Ovary (tissue), 9 donors: ENCODE data around the gene STUM. TPM values are rescaled to one million over a fixed set of nuclear protein-coding genes. Genes with fewer than 3 reads are reported as not detected.

Experiments used
- DNase-seq, 5 donors: peaks; one replicate each; pipeline ENCODE4 v3.0.0-alpha.2; 2019 to 2020
- H3K27ac ChIP-seq, 2 donors: fragments of 200-600 bp; one replicate each; pipeline versions ENCODE4 v1.5.1 to v1.8.0; 2019 to 2022
- H3K27me3 ChIP-seq: fragments of 200-600 bp; one replicate; pipeline ENCODE4 v1.8.0; 2022
- H3K36me3 ChIP-seq: fragments of 200-600 bp; sonication (generic); one replicate; pipeline ENCODE4 v1.5.1; 2019
- H3K4me1 ChIP-seq: one replicate; pipeline ENCODE4 v1.8.1; 2013; ENCODE audit warnings: mild to moderate bottlenecking, moderate library complexity; ENCODE audit not compliant: insufficient read depth
- H3K4me3 ChIP-seq: fragments of 200-600 bp; sonication (generic); one replicate; pipeline ENCODE4 v1.5.1; 2017
- H3K9me3 ChIP-seq, 2 donors: fragments of 200-600 bp in 1 of 2; sonication (generic) in 1 of 2; one replicate each; pipeline versions ENCODE4 v1.5.1 to v1.8.1; 2013 to 2019; ENCODE audit warnings: mild to moderate bottlenecking in 1 of 2, moderate library complexity in 1 of 2
- EP300 ChIP-seq: sonication (generic); formaldehyde crosslinking; IDR thresholded peaks from one replicate; pipeline ENCODE4 v1.6.1; 2017; ENCODE audit warnings: antibody characterized with exemption
- POLR2A ChIP-seq: fragments of 450-650 bp; IDR thresholded peaks from one replicate; pipeline ENCODE4 v1.6.1; 2017; ENCODE audit warnings: antibody characterized with exemption, mild to moderate bottlenecking, moderate library complexity
- WGBS, 3 donors: extraction: QIAGEN DNeasy Blood & Tissue Kit in 1 of 3; methylation state at CpG; one replicate each; pipeline versions ENCODE4 v1.1.5 to v1.1.7; 2013 to 2017; 5-methylcytosine and 5-hydroxymethylcytosine counted together
- intact Hi-C, 4 donors: fragments of 100-400 bp; cut with DNase I; formaldehyde crosslinking; loops; one replicate each; pipeline versions ENCODE4 v1.11.0 to v1.15.1; 2022 to 2023
- polyA plus RNA-seq, 2 donors: library from polyadenylated mRNA; stranded (reverse); fragments of 200-250 nt in 1 of 2; fragments of 350-450 nt in 1 of 2; fragmentation: Illumina TruSeq in 1 of 2; extraction: RNeasy Lipid Tissue Mini Kit (QIAGEN cat#74804) in 1 of 2; gene quantifications; one replicate each; pipeline ENCODE4 v1.2.3, GENCODE V29; 2013 to 2014
- total RNA-seq, 7 donors: library from RNA; depleted of rRNA in 2 of 7; stranded (reverse); fragments of >200 nt in 2 of 7; fragmentation: NEBNext Ultra II Directional in 3 of 7; extraction: Animal tissue kit (Norgen Biotek cat#: 25700) in 3 of 7; gene quantifications; one replicate each; pipeline versions ENCODE4 v1.1.0 to v1.2.4, GENCODE V29; 2016 to 2023
- TF ChIP-seq, protein P1 (sequence below), 3 donors: fragments of 450-650 bp in 2 of 3; fragments of 200-600 bp in 1 of 3; IDR thresholded peaks; one replicate each; pipeline versions ENCODE4 v1.5.1 to v1.8.0; 2016 to 2022; ENCODE audit warnings: antibody characterized with exemption in 3 of 3, mild to moderate bottlenecking in 1 of 3
- donor health status: DM: no; HTN: no; CAD: no; lungs with moderate emphysema.
- donor health status: DM: no; HTN: no; CAD: no.
- donor health status: Bipolar disorder and iron deficiency.
- donor health status: DM: yes; HTN: yes; CAD: no.
- donor health status: DM: no; HTN: no; CAD: no.
- donor health status: DM: yes; HTN: yes; CAD: no.

STUM gene
- total and polyA plus RNA-seq, 9 donors, result 0.24 to 6.1 (median 2.5) TPM

DNA sequence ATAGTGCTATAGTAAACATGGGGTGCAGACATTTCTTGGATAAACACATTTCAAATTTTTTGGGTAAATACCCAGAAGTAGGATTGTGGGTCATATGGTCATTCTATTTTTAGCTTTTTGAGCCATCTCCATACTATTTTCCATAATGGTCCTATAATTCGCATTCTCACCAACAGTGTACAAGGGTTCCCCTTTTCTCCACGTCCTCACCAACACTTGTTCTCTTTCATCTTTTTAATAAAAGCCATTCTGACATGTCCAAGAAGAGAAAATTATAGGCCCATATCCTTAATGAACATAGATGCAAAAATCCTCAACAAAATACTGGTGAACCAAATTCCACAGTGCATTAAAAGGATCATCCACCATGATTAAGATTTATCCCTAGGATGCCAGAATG lies 8.9 kb downstream of the STUM start:
- Histone ChIP-seq H3K4me3 (no peak overlapping the region), H3K4me1 (no peaks in the 10 kb centered on the region), H3K27ac (no peak overlapping the region), H3K36me3 (no peaks in the 10 kb centered on the region), H3K27me3 (no peaks in the 10 kb centered on the region), H3K9me3 (no peaks in the 10 kb centered on the region)
- intact Hi-C loops, result no loop called here
- DNase-seq, result no peak
- WGBS, 3 donors, result 92 to 95% (median 92%) methylated on average over 2 of the region's 2 CpGs
- TF ChIP-seq POLR2A, result no peak
- TF ChIP-seq, protein P1, sequence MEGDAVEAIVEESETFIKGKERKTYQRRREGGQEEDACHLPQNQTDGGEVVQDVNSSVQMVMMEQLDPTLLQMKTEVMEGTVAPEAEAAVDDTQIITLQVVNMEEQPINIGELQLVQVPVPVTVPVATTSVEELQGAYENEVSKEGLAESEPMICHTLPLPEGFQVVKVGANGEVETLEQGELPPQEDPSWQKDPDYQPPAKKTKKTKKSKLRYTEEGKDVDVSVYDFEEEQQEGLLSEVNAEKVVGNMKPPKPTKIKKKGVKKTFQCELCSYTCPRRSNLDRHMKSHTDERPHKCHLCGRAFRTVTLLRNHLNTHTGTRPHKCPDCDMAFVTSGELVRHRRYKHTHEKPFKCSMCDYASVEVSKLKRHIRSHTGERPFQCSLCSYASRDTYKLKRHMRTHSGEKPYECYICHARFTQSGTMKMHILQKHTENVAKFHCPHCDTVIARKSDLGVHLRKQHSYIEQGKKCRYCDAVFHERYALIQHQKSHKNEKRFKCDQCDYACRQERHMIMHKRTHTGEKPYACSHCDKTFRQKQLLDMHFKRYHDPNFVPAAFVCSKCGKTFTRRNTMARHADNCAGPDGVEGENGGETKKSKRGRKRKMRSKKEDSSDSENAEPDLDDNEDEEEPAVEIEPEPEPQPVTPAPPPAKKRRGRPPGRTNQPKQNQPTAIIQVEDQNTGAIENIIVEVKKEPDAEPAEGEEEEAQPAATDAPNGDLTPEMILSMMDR (IDR thresholded peaks at IDR 0.05), result no peak

DNA sequence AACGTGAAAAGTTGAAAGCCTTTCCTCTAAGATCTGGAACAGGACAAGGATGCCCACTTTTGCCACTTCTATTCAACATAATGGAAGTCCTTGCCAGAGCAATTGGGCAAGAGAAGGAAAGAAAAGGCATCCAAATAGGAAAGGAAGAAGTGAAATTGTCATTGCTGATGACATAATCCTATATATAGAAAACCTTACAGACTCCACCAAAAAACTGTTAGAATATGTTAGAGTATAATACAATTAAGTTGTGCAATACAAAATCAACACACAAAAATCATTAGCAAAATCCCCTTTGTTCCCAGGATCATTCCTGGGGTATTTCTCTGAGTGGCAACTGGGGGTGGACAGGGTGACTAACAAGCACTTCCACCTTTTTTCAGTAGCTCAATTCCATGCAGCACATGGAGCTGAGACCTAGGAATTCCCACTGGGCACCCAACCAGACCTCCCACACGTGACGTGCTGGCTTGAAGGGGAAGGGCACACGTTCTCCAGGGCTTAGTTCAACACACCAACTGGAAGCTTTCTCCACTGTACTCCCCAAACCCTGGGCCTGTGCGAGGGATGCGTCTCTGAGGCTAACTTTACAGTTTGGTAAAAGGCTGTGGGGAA lies 9.6 kb downstream of the STUM start:
- no peak for DNase-seq
- Histone ChIP-seq H3K27me3 (no peaks in the 10 kb centered on the region), H3K4me1 (no peaks in the 10 kb centered on the region), H3K4me3 (no peak overlapping the region), H3K27ac (no peak overlapping the region), H3K36me3 (no peaks in the 10 kb centered on the region), H3K9me3 (no peaks in the 10 kb centered on the region)
- TF ChIP-seq, protein P1 (IDR thresholded peaks at IDR 0.05), result no peak
- no peak for TF ChIP-seq POLR2A
- no peak for TF ChIP-seq EP300
- WGBS, 3 donors, result 47 to 49% (median 47%) methylated on average over 6 of the region's 6 CpGs
- intact Hi-C loops, result no loop called here

DNA sequence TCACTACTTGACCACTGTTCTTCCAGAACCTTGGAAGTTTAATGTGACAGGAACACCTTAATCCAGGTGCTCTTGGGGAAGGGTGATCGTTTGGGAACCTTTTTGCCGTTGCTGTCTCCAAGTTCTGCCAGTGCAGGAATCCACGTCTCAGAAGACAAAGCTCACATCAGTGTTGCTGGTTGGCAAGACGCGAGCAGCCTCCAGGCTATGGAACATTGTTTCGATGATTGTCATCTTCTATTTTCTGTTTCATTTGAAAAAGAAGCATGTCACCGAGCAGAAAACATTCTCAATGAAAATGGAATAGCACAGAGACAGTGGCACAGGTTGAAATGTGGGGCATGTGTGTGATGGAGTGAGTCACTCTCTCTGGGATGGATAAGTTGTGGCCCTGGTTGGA lies 11.7 kb downstream of the STUM start:
- no peak for DNase-seq
- no peak overlapping the region for H3K27ac ChIP-seq
- H3K36me3 ChIP-seq, result no peaks in the 10 kb centered on the region
- WGBS, 3 donors, result 90 to 92% (median 91%) methylated on average over 7 of the region's 7 CpGs
- TF ChIP-seq, protein P1 (IDR thresholded peaks at IDR 0.05), result no peak
- TF ChIP-seq POLR2A, result no peak
- TF ChIP-seq EP300, result no peak
- intact Hi-C loops, result no loop called here
- H3K4me1 ChIP-seq, result no peaks in the 10 kb centered on the region
- no peaks in the 10 kb centered on the region for H3K9me3 ChIP-seq
- no peaks in the 10 kb centered on the region for H3K27me3 ChIP-seq
- H3K4me3 ChIP-seq, result no peak overlapping the region

DNA sequence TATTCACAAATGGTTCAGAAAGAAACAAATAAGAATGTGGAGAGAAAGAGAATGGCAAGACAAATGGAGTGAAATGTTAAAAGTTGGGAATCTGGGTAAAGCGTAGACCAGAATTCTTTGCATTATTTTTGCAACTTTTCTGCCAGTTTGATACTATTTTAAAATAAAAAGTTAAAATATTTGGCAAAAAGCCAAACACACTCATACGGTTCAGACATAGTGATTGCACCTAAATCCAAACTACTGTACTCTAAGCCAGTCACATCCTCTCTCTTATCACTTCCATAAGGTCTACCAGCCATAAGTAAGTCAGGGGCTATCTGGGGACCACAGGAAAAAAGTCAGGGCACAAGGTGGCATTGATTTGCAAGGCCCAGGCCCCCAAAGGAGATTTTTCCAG lies 14.4 kb downstream of the STUM start:
- no peaks in the 10 kb centered on the region for H3K9me3 ChIP-seq
- DNase-seq, result no peak
- H3K27ac ChIP-seq, result no peak overlapping the region
- H3K36me3 ChIP-seq, result no peaks in the 10 kb centered on the region
- TF ChIP-seq, protein P1 (IDR thresholded peaks at IDR 0.05), result no peak
- TF ChIP-seq POLR2A, result no peak
- no peak for TF ChIP-seq EP300
- peaks cover under 1% of the 10 kb centered on the region for H3K4me1 ChIP-seq
- H3K4me3 ChIP-seq, result no peak overlapping the region
- H3K27me3 ChIP-seq, result no peaks in the 10 kb centered on the region
- intact Hi-C loops, result no loop called here
- 36 to 49% (median 47%) methylated on average over 2 of the region's 2 CpGs for WGBS, 3 donors
